Peyer's patch (tissue), 4 donors: ENCODE data around the gene GPR83.

Experiments used
- CTCF ChIP-seq, 6 experiments: fragments of 450-650 bp in 4 of 6; fragments of 200-600 bp in 2 of 6; sonication (generic) in 1 of 6; IDR thresholded peaks; one replicate each; pipeline ENCODE4 v1.5.1; 2017 to 2019; ENCODE audit warnings: antibody characterized with exemption in 6 of 6, mild to moderate bottlenecking in 3 of 6, moderate library complexity in 1 of 6
- POLR2A ChIP-seq, 2 donors: fragments of 450-650 bp; IDR thresholded peaks; one replicate each; pipeline ENCODE4 v1.5.1; 2017; ENCODE audit warnings: antibody characterized with exemption in 2 of 2, mild to moderate bottlenecking in 2 of 2, moderate library complexity in 2 of 2

DNA sequence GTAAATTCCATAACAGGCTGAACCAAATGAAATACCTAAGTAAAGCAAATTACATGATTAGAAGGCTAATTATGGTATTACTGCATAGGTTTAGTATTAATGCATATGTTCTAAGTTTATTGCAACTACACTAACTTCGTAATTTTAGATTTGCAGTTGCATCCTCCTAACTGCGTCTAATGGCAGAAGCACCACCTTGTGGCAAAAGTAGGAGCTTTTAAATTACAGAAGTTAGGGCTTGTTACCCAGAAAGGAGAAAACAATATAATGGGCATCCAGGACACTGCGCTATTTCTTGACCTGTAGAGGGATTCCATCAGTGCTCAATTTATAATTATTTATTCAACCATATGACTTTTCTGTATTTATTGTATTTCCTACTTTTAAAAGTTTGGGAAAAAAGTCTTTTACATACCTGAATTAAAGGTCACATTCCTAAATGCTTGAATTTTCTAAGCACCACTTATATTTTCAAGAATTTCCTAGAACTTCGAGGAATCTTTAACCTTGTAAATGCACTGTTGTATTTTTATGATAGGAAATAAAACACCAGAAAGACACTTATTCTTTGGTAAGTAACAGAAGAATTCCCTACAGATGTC, 16.3 kb upstream of the GPR83 start:
- peak in 4 of 6 experiments; percentile 25 to 50 (median 44) for TF ChIP-seq CTCF (IDR thresholded peaks at IDR 0.05)
- TF ChIP-seq POLR2A (IDR thresholded peaks at IDR 0.05), result no peak
